NCI-H1436 (cell line): ENCODE results near the gene NPHP4.

Experiments used
- DNase-seq: peaks from one replicate; lab custom pipeline; 2025; lab: John Stamatoyannopoulos, UW

NPHP4 gene

DNA sequence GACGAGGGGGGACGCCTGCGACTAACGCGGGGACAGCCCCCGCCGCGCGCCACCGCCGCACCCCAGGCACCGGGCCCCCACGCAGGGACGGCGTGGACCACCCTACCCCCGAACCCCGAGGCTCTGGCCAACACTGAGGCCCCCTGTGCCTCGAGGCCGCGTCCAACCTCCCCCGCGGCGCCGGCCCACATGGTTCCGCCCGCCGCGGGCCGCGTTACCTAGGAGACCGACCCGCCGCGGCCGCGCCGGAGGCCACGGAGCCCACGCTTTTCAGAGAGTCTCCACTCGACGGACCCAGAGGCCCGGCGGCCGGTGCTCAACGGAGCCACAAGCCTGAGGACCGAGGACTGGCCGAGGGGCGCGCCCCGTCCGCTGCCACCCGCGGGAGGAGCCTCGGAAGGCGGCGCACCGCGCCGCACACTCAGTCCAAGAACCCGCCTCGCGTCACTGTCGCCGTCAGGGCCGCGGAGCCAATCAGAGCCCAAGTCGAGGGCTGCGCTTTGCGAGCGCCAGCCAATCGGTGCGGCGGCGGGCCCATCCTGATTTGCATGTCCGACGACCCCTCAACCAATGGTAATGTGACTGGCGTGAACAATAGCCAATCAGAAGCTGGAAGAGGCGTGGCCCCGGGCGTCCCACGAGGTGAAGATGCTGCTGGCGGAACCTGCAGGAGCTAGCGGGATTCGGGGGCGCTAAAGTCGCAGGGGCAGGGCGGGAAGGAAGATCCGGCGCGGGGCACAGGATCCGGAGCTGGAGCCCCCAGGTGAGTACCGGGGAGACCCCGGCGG is at the start of gene NPHP4:
TSS of gene NPHP4 (minus strand) at position 400 of the 788 bp plus-strand sequence. CDS start 6,136 bp downstream, outside the sequence.
- peak; percentile 99 for DNase-seq

DNA sequence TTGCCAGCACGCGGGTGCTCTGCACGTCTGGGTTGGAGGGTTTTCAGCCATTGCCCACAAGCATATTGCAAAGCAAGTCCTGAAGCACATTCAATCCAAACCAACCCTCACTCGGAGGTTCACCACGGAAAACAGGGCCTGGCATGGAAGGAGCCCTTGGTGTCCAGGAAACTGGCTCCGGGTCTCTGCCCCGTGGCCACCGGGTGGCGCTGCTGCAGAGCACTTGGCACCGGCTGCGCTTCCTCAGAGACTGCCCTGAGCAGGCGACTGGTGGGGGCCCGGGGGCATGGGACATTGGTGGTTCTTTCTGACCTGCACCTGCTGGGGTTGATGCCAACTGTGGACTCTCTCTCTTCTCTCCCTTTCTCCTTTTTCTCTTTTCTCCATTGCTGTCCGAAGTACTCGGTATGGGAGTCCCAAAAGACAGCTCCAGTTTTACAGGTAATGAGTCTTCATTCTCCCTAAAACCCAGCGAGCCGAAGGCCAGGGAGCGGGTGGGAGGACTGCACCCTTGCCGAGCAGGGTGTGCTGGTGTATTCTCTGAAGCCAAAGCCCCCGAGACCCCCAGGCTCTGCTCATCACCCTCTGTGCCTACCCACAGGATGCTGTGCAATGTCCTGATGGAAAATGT is 49.3 kb upstream of the NPHP4 start:
- no peak for DNase-seq

- DNase-seq = no peak
Observed at GRCh38 chr1:6040861-6041415, 48.7 kb upstream of the NPHP4 start.

GRCh38 chr1:6040444-6040843 is 48.2 kb upstream of the NPHP4 start:
- DNase-seq = no peak

- no peak for DNase-seq
Observed at GRCh38 chr1:6039031-6039430, 46.8 kb upstream of the NPHP4 start.

GRCh38 chr1:6038603-6039002 is 46.4 kb upstream of the NPHP4 start:
- DNase-seq = no peak

DNA sequence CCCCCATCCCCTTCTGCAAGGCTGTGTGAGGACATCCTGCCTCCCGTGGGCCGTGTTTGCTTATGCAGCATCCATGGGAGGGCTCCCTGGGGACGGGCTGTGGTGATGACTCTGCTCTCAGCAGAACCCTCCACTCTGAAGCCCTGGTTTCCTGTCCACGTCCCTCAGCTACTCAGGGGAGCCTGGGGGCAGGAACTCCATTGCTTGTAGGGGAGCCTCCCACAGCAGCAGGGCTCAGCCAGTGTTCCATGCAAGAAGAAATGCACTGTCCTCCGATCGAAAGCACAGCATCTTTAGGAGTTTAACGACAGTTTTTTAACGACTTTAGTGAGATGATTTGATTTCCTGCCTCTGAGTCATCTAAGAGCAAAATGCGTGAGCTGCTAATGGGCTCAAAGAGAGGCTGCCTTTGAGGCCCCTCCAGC is 45.1 kb upstream of the NPHP4 start:
- peak; percentile 63 for DNase-seq

- DNase-seq = no peak
Observed at GRCh38 chr1:6035719-6036118, 43.5 kb upstream of the NPHP4 start.

- no peak for DNase-seq
Observed at GRCh38 chr1:6035303-6035702, 43.1 kb upstream of the NPHP4 start.

DNA sequence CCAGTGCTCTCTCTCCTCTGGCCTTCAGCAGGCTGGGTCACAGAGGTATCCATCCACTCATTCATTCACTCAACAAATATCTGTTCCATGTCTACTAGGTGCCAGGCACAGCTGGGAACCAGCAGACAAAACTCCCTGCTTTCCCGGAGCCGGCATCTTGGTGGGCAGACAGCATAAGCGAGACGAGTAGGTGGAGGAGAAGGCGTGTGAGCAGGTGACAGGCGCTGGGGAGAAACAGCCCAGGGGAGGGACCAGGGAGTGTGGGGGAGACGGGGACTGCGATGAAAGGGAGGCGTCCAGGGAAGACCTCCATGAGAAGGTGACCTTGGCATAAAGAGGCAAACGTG is 42.5 kb upstream of the NPHP4 start:
- DNase-seq = no peak

- DNase-seq = peak; percentile 72
Observed at GRCh38 chr1:6033986-6034749, 41.9 kb upstream of the NPHP4 start.

DNA sequence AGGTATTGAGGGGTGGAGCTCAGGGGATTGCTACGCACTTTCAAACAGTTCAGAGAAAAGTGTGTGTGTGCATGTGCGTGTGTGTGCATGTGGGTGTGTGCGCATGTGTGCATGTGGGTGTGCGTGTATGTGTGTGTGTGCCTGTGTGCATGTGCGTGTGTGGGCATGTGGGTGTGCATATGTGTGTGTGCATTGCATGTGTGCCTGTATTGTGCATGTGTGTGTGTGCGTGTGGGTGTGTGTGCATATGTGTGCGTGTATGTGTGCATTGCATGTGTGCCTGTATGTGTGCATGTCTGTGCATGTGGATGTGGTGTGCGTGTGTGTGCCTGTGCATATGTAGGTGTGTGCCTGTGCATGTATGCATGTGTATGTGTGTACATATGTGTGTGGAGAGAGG is 40.9 kb upstream of the NPHP4 start:
- no peak for DNase-seq

DNA sequence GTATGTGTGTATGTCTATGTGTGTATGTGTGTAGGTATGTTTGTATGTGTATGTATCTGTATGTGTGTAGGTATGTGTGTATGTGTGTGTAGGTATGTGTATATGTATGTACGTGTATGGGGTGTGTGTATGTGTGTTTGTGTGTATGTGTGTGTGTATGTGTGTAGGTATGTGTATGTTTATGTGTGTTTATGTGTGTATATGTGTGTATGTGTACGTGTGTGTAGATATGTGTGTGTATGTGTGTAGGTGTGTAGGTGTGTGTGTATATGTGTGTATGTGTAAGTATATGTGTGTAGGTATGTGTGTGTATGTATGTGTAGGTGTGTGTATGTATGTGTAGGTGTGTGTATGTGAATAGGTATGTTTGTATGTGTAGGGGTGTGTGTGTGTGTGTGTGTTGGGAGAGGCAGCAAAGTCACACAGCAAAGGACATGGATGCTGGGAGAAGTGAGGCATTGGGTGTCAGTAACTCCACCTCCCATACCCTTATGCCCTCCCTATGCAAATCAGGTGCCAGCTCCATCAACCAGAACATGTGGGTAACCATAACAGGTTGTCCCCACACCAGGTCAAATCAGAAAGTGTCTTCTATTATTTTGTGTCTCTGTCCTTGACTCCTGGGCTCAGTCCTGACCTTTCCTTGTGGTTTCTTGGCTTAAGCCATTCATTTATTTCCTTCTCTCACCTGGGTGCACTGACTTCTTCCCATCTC is 38.5 kb upstream of the NPHP4 start:
- no peak for DNase-seq

GRCh38 chr1:6030132-6030531 is 37.9 kb upstream of the NPHP4 start:
- no peak for DNase-seq

DNA sequence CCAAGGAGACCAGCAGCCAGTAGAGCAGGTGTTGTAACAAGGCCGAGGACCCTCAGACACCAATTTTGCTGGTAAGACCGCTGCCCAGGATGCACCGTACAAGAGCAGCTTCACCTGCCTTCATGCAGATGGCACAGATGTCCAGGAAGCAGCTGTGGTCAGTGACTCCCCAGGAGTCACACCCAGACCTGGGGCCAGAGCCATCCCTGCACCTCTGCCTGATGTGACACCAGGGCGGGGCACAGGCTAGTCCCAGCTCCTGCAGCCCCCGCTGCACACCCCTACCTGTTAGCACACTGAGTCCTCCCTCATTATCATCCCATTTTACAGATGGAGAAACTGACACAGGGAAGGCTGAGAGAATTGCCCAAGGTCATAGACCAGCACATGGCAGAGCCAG is 37.1 kb upstream of the NPHP4 start:
- no peak for DNase-seq

GRCh38 chr1:6028042-6028850 is 36.0 kb upstream of the NPHP4 start:
- DNase-seq = no peak

- DNase-seq = no peak
Observed at GRCh38 chr1:6027591-6027990, 35.4 kb upstream of the NPHP4 start.

DNA sequence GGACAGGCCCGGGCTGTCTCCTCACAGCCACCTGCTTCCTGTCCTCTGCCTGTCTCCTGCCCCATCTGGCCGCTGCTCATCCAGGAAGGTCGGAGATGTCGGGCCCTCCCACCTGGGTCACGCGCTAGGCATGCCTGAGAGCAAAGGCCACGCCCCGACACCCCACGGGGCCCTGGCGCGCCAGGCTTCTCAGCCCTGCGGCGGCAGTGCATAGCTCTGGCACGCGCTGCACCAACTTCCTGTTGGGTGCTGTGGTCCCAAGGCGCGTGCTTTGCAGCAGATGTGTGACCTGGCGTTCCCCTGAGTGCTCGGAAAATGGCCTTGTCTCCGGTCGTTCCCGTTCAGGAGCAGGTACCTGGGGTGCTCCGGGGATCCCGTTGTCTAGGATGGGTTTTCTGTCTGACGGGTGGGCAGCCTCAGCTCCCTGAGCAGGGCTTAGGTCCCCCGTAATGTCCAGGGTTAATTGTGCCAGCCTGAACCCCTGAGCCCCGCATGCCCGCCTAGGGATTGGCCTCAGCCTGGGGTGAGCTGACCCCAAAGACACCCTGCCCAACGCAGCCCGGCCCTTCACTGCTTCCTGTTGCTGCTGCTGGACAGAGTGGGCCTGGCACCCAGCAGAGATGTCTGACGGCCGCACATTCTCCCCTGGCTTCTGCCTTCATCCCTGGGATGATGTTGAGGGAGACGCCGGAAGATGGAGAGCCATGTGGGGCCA is 34.0 kb upstream of the NPHP4 start:
- peak; percentile 31 for DNase-seq

- DNase-seq = no peak
Observed at GRCh38 chr1:6025269-6026094, 33.3 kb upstream of the NPHP4 start.

- DNase-seq = no peak
Observed at GRCh38 chr1:6024376-6024775, 32.2 kb upstream of the NPHP4 start.
